HepG2 (cell line): ENCODE measurements around the gene NSD1. TPM values are rescaled to one million over a fixed set of nuclear protein-coding genes. Genes with fewer than 3 reads are reported as not detected.

Source experiments
- AGO2 ChIP-seq: fragments of 200-400 bp; formaldehyde crosslinking; optimal IDR thresholded peaks from 2 replicates; pipeline ENCODE3; 2017; ENCODE audit warnings: mild to moderate bottlenecking, low read depth, low read length, moderate library complexity
- IRF1 ChIP-seq: sonication (generic); formaldehyde crosslinking; IDR thresholded peaks from 2 replicates; pipeline ENCODE4 v1.4.0; 2020; ENCODE audit warnings: low read depth, mild to moderate bottlenecking, missing genetic modification reagents
- KAT2B ChIP-seq: fragments of 150-350 bp; IDR thresholded peaks from 2 replicates; pipeline ENCODE4 v1.6.1; 2014; ENCODE audit warnings: low read depth, low read length, borderline replicate concordance
- NFKBIZ ChIP-seq: IDR thresholded peaks from 2 replicates; pipeline ENCODE4 v1.6.1; 2018; ENCODE audit warnings: missing genetic modification reagents, missing compliant biosample characterization
- ZBTB25 ChIP-seq: IDR thresholded peaks from 2 replicates; pipeline ENCODE4 v1.6.1; 2018; ENCODE audit warnings: missing genetic modification reagents
- ZGPAT ChIP-seq: IDR thresholded peaks from 2 replicates; pipeline ENCODE4 v1.6.1; 2016; ENCODE audit warnings: mild to moderate bottlenecking
- ZNF512B ChIP-seq: sonication (generic); formaldehyde crosslinking; IDR thresholded peaks from 2 replicates; pipeline ENCODE4 v1.5.1; 2020; ENCODE audit warnings: missing genetic modification reagents, mild to moderate bottlenecking, borderline replicate concordance
- ZNF576 ChIP-seq: sonication (generic); formaldehyde crosslinking; IDR thresholded peaks from 2 replicates; pipeline ENCODE4 v1.4.0; 2020; ENCODE audit warnings: mild to moderate bottlenecking, missing genetic modification reagents
- ZNF746 ChIP-seq: sonication (generic); formaldehyde crosslinking; IDR thresholded peaks from 2 replicates; pipeline ENCODE4 v1.8.0; 2022; ENCODE audit warnings: mild to moderate bottlenecking, missing genetic modification reagents
- polyA plus RNA-seq, 8 experiments: library from polyadenylated mRNA; depleted of rRNA in 3 of 8; stranded (reverse) in 7 of 8; unstranded in 1 of 8; fragments of >200 nt; fragmentation: Illumina TruSeq in 4 of 8; extraction: Trizol in 4 of 8; gene quantifications; 2 replicates each; pipeline versions ENCODE4 v1.2.1 to v1.2.3, GENCODE V29; 2011 to 2016; ENCODE audit warnings: low read depth in 4 of 8, missing spikeins in 1 of 8, mixed read lengths in 1 of 8; ENCODE audit not compliant: insufficient read depth in 1 of 8
- total RNA-seq, 5 experiments: library from RNA; depleted of rRNA; stranded (reverse); fragments of >200 nt; fragmentation: Illumina TruSeq; extraction: Trizol; gene quantifications; 2 replicates each; pipeline ENCODE4 v1.2.3, GENCODE V29; 2016; ENCODE audit warnings: low read depth in 1 of 5

NSD1 gene
- total and polyA plus RNA-seq, 2 of the 13 experiments (the other 11 are each of a cell fraction or from before 2014, with no cell fraction given) = 0.01 to 0.09 TPM

- TF ChIP-seq ZGPAT (CRISPR knock-in tag) = no peak
- no peak for TF ChIP-seq ZBTB25 (CRISPR knock-in tag)
- TF ChIP-seq IRF1 (CRISPR knock-in tag) = no peak
- no peak for TF ChIP-seq ZNF746 (CRISPR knock-in tag)
- peak; percentile 81 for TF ChIP-seq AGO2
- no peak for TF ChIP-seq ZNF576 (CRISPR knock-in tag)
- TF ChIP-seq ZNF512B (CRISPR knock-in tag) = no peak
- TF ChIP-seq KAT2B = no peak
- TF ChIP-seq NFKBIZ (CRISPR knock-in tag) = no peak
Measured at GRCh38 chr5:177330991-177331842, 197.6 kb downstream of the NSD1 start (continued).
